ENCODE measurements around the gene NRXN3. TPM values are rescaled to one million over a fixed set of nuclear protein-coding genes. Genes with fewer than 3 reads are reported as not detected.

The NRXN3 gene
- total RNA-seq, 2 experiments from 2014 or later, result not detected

- no TSS peak for BruUV-seq (replicated peaks)
- H3K4me3 ChIP-seq (ENCODE audit: low read depth, low read length, poor library complexity, severe bottlenecking), result no peak overlapping the region
- TF ChIP-seq CTCF (conservative IDR thresholded peaks at IDR 0.05; ENCODE audit: low read length), result no peak
- no peak for TF ChIP-seq EZH2phosphoT487 (IDR thresholded peaks at IDR 0.05; ENCODE audit: borderline replicate concordance, low read depth, low read length)
- H3K9me2 ChIP-seq (ENCODE audit: insufficient read depth, low read length), result no peaks in the 10 kb centered on the region
- H4K20me1 ChIP-seq (ENCODE audit: insufficient read depth, low read length), result no peaks in the 10 kb centered on the region
- H2AFZ ChIP-seq (ENCODE audit: low read length), result no peak overlapping the region
- ChIA-PET POLR2A (no interaction called here), CTCF (ENCODE audit: unreplicated experiment) (no interaction called here)
- no peaks in the 10 kb centered on the region for H3K9me3 ChIP-seq (ENCODE audit: low read length)
- H3K27ac ChIP-seq (ENCODE audit: low read depth, low read length, poor library complexity, severe bottlenecking), result no peak overlapping the region
- DNase-seq (ENCODE audit: low spot score), result no peak
- intact Hi-C loops (cut with micrococcal nuclease; ENCODE audit: unreplicated experiment), result no loop called here
- H3K4me2 ChIP-seq (ENCODE audit: low read length), result no peak overlapping the region
- no peaks in the 10 kb centered on the region for H3K79me2 ChIP-seq (ENCODE audit: insufficient read depth, low read depth, low read length)
- H3K4me1 ChIP-seq (ENCODE audit: insufficient read depth, low read length, poor library complexity, severe bottlenecking), result no peaks in the 10 kb centered on the region
- H3K36me3 ChIP-seq (ENCODE audit: insufficient read depth, low read length), result no peaks in the 10 kb centered on the region
Observed at GRCh38 chr14:78978896-78979295, 808.7 kb downstream of the NRXN3 start.

GRCh38 chr14:78982551-78982950 lies 812.4 kb downstream of the NRXN3 start:
- DNase-seq (ENCODE audit: low spot score), result no peak
- Histone ChIP-seq H3K9me2 (ENCODE audit: insufficient read depth, low read length) (no peaks in the 10 kb centered on the region), H3K4me3 (ENCODE audit: low read depth, low read length, poor library complexity, severe bottlenecking) (no peak overlapping the region), H3K9me3 (ENCODE audit: low read length) (no peaks in the 10 kb centered on the region), H2AFZ (ENCODE audit: low read length) (no peak overlapping the region), H3K36me3 (ENCODE audit: insufficient read depth, low read length) (no peaks in the 10 kb centered on the region), H4K20me1 (ENCODE audit: insufficient read depth, low read length) (no peaks in the 10 kb centered on the region), H3K27ac (ENCODE audit: low read depth, low read length, poor library complexity, severe bottlenecking) (no peak overlapping the region), H3K4me1 (ENCODE audit: insufficient read depth, low read length, poor library complexity, severe bottlenecking) (no peaks in the 10 kb centered on the region), H3K79me2 (ENCODE audit: insufficient read depth, low read depth, low read length) (no peaks in the 10 kb centered on the region), H3K4me2 (ENCODE audit: low read length) (no peak overlapping the region)
- ChIA-PET POLR2A (no interaction called here), CTCF (ENCODE audit: unreplicated experiment) (no interaction called here)
- TF ChIP-seq CTCF (conservative IDR thresholded peaks at IDR 0.05; ENCODE audit: low read length) (no peak), EZH2phosphoT487 (IDR thresholded peaks at IDR 0.05; ENCODE audit: borderline replicate concordance, low read depth, low read length) (no peak)
- intact Hi-C loops (cut with micrococcal nuclease; ENCODE audit: unreplicated experiment), result no loop called here
- BruUV-seq (replicated peaks), result no TSS peak

GRCh38 chr14:78983126-78983525 lies 813.0 kb downstream of the NRXN3 start:
- Histone ChIP-seq H3K79me2 (ENCODE audit: insufficient read depth, low read depth, low read length) (no peaks in the 10 kb centered on the region), H2AFZ (ENCODE audit: low read length) (no peak overlapping the region), H4K20me1 (ENCODE audit: insufficient read depth, low read length) (no peaks in the 10 kb centered on the region), H3K36me3 (ENCODE audit: insufficient read depth, low read length) (no peaks in the 10 kb centered on the region), H3K9me2 (ENCODE audit: insufficient read depth, low read length) (no peaks in the 10 kb centered on the region), H3K4me2 (ENCODE audit: low read length) (no peak overlapping the region), H3K4me3 (ENCODE audit: low read depth, low read length, poor library complexity, severe bottlenecking) (no peak overlapping the region), H3K9me3 (ENCODE audit: low read length) (no peaks in the 10 kb centered on the region), H3K4me1 (ENCODE audit: insufficient read depth, low read length, poor library complexity, severe bottlenecking) (no peaks in the 10 kb centered on the region), H3K27ac (ENCODE audit: low read depth, low read length, poor library complexity, severe bottlenecking) (no peak overlapping the region)
- BruUV-seq (replicated peaks), result no TSS peak
- TF ChIP-seq EZH2phosphoT487 (IDR thresholded peaks at IDR 0.05; ENCODE audit: borderline replicate concordance, low read depth, low read length), result no peak
- TF ChIP-seq CTCF (conservative IDR thresholded peaks at IDR 0.05; ENCODE audit: low read length), result no peak
- ChIA-PET CTCF (ENCODE audit: unreplicated experiment) (no interaction called here), POLR2A (no interaction called here)
- intact Hi-C loops (cut with micrococcal nuclease; ENCODE audit: unreplicated experiment), result no loop called here
- no peak for DNase-seq (ENCODE audit: low spot score)
